Measurements from ENCODE around the gene VSTM2L.
"Not testable (repeated sequence)": the region's sequence is repeated elsewhere in the genome, so short reads cannot be mapped to it uniquely, and the experiment has no call there.

VSTM2L gene

DNA sequence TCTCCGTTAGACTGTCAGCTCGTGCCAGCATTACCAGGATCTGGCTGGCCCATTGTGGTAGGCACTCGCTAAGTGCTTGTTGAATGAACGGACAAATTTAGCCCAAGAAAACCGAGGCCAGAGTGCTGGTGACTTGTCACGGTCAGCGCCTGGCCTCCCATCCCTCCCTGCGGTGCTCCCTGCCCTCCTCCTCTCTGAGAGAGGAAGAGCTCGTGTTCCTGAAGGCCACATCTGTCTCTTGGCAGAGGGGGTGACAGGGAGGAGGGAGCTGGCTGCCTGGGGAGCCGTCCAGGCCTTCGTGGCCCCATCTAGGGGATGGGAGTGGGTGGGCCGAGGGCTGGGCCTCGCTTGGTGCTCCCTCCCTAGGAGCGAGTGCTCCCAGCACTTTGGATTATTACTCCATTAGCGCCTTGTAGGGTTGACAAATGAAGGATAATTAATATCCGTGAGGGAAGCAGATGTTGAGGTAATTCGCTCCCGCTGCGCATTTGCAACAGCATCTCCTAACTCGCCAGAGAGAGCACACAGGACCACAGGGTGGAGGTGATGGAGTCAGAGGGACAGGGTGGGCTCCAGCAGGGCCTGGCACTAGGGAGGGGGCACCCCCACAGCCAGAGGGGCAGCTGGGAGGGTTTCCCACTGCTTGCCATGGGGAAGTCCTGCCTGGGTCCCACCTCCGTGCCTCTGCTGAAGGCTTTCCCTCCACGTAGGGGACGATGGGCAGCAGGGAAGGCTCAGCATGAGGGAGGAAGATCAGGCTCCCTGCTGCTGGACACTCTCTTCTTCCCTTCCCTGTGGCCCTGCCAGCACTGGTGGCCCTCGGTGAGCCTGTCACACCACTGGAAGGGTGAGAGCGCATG, 37.0 kb downstream of the VSTM2L start:
- DNase-seq: no peak

DNA sequence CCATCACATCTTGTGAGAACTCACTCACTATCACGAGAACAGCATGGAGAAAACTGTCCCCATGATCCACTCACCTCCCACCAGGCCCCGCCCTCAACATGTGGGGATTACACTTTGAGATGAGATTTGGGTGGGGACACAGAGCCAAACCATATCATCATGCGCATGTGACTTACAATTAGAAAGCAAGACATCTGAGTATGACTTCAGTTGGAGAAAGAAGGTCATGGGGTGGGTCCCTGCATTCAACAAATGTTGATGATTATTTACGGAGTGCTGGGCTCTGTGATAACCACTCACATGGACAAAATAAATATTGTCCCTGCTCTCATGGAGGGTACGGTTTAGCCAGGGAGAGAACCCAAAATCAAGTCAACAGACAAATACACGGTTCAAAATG, 37.9 kb downstream of the VSTM2L start:
- DNase-seq: no peak

DNA sequence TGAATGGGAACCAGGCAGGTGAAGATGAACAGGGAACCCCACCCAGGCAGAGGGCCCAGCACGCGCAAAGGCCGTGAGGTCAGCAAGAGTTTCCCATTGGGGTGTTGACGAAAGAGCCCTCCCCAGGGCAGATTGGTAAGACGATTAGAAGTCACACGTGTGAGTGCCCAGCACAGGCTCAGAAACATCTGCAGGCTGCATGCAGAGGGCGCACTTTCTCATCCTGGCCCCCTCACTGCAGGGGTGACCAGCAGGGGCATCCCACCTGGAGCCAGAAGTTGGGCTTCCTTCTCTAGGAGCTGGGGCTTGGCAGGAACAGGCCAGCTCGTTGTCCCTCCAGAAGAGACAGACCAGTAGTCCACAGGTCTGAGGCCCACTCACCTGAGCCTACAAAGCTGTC, 38.4 kb downstream of the VSTM2L start:
- no peak for DNase-seq

DNA sequence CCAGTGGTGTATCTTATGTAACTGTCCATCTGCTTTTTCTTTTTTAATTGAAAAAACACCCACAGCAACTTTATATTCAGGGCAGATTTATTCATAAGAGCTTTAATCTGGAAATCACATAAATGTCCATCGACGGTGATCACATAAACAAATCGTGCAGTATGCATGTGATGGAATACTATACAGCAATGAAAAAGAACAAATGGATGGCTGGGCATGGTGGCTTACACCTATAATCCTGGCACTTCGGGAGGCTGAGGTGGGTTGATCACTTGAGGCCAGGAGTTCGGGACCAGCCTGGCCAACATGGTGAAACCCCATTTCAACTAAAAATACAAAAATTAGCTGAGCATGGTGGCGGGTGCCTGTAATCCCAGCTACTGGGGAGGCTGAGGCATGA, 39.1 kb downstream of the VSTM2L start:
- no peak for DNase-seq

DNA sequence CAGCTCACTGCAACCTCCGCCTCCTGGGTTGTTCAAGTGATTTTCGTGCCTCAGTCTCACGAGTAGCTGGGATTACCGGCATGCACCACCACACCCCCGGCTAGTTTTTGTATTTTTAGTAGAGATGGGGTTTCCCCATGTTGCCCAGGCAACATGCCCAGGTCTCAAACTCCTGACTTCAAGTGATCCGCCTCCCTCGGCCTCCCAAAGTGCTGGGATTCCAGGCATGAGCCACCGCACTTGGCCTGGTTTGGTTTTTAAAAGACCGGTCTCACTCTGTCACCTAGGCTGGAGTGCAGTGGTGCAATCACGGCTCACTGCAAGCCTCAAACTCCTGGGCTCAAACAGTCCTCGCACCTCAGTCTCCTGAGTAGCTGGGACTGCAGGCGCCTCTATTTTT, 40.1 kb downstream of the VSTM2L start:
- DNase-seq: no peak

DNA sequence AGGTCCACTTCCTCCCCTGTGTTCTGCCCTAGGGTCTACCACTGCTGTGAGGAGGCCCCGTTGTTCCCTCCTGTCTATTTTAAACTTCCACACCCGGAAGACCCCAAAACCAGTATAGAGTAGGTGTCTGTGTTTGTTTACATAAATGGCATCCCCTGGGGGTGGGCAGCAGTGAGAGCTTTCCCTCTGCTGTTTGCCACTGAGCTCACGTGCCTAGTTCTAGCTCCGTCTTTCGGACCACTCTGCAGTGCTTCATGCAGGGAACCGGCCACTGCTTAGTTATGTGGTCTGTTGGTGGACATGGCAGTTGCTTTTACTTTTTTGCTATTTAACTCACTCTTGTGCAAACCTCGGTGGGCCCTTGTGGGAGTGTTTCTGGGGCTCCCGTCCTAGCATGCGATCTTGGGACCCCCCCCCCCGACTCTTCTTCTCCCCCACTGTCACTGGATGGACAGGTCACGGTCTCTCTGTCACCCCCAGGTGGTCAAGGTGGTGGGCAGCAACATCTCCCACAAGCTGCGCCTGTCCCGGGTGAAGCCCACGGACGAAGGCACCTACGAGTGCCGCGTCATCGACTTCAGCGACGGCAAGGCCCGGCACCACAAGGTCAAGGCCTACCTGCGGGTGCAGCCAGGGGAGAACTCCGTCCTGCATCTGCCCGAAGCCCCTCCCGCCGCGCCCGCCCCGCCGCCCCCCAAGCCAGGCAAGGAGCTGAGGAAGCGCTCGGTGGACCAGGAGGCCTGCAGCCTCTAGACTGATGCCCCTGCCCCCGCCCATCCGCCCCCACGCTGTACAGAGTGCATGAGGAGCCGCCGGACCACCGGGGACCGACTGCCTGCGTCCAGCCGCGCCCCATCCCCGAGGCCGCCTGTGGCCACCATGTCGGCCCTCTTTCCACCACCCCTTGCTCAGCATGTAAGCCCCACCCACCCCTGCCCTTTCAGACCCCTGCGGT, 40.9 kb downstream of the VSTM2L start:
- DNase-seq: no peak

DNA sequence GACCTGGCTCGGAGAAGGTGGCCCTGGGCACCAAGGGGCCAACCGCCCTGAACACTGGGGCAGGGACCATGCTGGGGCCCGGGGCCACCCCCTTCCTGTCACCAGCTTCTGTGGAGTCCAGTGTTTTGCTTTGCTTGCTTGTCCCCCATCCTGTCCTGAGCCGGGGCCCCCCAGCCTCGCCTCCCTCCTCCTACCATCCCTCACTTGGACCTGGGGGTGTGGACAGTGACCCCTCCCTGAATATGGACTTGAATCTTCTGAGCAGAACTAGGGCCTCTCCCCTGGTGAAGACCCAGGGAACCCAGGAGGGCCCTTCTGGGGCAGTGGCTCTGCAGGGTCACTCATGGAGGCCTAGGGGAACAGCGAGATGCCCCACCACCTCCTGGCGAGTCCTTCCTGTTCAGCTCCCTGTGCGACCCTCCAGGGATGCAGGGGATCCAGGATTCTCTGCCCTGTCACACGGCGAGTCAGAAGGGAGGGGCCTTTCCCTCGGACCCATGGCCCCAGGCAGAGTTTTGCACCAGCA, 41.6 kb downstream of the VSTM2L start:
- DNase-seq: no peak

DNA sequence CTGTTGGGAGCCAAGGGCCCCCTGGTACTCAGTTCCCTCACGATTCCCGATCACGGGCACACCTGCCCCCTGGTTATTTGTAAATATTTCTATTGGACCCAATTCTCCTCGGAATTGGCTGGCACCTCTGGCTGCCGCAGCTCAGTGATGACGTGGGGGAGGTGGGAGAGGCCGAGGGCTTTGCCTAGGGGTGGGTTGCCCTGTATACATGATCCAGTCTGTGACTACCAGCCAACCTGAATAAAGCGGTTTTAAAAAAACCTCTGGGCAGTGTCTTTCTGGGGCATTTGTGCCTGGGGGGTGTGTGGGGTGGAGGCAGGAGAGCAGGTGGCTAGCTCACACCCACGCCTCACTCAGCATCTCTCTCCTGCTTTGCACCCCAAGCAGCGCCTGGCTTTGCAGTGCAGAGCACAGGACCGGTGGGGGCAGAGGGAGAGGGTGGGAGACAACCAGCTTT, 42.2 kb downstream of the VSTM2L start:
- DNase-seq: no peak

DNA sequence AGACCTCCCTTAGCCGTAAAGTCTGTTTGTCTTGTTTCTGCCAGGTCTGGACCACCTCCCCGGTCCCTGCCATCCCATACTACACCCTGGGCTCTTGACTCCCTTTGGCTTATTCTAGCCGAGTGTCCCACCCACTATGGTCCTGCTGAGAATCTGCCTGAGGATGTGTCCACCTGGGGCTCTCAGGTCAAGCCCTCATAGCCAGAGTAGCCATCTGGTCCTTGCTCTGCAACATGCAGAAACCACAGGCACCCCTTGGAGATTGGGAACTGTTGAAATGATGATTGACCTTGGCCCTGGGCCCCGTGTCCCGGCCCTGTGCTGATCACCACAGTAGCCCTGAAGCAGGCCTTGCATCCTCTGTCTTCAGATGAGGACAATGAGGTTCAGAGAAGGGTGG, 44.0 kb downstream of the VSTM2L start:
- no peak for DNase-seq

DNA sequence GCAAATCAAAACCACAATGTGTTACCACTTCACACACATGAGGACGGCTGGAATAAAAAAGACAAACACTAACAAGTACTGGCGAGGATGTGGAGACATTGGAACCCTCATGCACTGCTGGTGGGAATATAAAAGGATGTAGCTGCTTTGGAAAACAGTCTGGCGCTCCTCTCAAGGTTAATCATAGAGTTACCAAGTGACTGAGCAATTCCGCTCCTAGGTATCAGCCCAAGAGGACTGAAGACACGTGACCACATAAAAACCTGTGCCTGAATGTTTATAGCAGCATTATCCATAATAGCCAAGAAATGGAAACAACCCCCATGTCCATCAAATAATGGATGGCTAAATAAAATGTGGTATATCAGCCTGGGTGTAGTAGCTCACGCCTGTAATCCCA, 45.0 kb downstream of the VSTM2L start:
- no peak for DNase-seq

DNA sequence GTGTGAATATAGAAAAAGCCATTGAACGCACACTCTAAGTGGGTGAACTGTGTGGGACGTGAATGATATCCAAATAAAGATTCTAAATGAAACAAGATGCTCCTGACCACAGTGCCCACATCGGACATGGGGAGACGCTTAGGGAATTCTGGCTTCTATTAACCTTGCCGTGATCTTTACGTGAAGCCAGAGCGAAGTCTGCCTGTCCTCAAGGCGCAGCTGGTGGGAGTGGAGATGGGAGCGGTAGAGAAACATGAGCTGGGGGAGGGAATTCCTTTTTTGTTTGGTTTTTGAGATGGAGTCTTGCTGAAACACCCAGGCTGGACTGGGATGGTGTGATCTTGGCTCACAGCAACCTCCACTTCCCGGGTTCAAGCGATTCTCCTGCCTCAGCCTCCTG, 46.0 kb downstream of the VSTM2L start:
- DNase-seq: no peak

DNA sequence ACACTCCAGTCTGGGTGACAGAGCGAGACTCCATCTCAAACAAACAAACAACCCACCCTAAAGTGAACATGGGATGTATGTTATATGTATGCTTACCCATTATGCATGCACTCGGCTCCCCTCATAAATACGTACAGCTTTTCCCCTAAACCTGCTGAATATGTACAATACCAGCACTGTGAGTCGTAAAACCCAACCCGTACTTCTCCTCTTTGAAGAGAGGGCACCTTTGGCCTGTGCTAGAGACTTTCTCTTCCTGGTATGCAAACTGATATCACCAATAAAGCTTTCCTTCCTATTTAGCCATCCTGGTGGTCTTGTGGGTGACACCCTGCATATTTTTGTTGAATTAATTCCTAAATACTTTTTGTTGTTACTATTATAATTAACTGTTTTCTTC, 51.3 kb downstream of the VSTM2L start:
- DNase-seq: no peak

DNA sequence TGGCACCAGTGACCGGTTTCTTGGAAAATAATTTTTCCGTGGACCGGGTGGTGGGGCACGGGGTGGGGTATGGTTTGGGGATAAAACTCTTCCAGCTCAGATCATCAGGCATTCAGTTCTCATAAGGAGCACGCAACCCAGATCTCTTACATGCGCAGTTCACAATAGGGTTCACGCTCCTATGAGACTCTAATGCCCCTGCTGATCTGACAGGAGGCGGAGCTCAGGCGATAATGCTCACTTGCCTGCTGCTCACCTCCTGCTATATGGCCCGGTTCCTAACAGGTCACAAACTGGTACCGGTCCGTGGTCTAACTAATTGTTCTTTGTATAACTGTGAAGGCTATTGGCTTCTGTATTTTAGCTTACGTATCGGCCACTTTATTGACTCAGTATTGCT, 51.7 kb downstream of the VSTM2L start:
- no peak for DNase-seq

DNA sequence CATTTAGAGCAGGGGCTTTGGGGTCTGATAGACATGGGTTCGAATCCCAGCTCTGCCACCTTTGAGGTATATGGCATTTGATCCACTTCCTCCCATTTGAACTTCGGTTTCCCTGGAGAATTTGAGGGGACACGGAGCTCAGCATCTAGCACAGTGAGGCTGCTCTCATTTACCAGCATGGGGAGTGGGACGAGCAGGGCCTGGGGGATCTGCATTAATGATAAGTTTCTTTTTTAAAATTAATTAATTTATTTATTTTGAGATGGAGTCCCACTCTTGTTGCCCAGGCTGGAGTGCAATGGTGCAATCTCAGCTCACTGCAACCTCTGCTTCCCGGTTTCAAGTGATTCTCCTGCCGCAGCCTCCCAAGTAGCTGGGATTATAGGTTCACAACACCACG, 52.6 kb downstream of the VSTM2L start:
- DNase-seq: no peak

DNA sequence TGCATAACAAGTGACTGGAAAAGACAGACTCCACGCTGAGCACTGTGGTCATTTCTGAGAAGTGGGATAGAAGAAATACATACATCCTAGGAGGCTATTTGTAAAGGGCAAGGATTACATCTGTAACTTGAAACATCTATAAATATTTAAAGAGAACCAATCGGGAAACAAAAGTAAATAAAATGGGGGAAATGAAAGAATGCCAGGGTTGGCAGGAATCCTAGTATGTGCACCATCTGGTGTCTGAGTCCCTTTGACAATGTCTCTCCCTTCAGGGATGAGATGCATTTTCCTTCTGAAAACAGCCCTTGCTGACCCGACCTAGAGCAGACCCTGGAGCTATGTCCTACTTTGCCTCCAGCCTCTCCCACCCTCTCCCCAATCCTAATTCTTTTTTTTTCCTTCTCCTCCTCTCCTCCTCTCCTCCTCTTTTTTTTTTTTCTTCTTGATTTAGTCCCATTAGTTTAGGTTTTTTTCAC, 53.2 kb downstream of the VSTM2L start:
- DNase-seq: no peak

DNA sequence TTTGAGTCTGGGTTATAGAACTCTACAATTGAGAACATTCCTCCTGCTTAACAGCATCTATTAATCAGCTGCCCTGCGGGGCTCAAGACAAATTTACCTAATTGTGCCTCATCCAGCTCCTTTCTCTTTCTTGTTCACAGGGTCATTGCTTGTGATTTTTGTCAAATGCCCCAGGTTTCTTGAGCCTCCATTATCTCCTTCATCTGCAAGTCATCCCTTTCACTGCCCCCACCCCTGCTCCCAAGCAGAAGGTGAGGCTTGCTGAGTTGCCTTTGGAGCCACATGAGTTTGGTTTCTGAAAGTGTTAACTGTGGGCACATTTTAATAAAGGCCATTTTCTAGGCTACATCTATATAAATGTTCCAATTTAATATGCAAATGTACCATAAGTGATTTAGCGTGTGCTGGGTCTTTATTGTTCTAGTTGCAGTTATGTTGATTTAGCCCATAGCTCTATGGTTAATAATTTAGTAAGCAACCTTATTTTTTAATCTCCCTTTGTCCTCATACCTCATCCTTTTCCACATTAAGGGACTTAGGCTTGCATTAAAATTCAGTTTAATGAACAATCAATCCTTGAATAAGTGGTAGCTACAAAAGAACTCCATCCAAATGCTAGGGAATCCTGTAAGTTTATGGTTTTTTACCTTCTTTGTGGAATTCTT, 56.1 kb downstream of the VSTM2L start:
- DNase-seq: no peak

DNA sequence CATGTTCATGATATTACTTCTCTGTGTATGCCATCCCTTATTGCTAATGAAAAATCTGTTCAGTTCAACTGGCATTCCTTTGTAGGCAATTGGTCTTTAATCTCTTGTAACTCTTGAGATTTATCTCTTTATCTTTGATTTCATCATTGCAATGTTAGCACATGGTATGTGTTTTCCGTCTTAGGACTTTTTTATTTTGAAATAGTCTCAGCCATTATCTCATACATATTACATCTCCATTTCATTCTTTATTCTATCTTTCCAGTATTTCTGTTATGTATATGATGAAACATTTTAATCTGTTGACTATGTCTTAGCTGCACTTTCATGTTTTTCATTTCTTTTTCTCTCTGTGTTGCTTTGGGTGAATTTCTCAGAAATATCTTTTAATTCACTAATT, 58.1 kb downstream of the VSTM2L start:
- DNase-seq: no peak

DNA sequence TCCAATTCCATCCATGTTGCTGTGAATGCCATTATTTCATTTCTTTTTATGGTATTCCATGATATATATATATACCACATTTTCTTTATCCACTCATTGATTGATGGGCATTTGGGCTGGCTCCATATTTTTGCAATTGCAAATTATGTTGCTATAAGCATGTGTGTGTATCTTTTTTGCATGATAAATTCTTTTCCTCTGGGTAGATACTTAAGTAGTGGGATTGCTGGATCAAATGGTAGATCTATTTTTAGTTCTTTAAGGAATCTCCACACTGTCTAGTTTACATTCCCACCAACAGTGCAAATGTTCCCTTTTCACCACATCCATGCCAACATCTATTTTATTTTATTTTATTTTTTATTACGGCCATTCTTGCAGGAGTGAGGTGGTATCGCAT, 60.6 kb downstream of the VSTM2L start:
- not testable (repeated sequence) for DNase-seq

DNA sequence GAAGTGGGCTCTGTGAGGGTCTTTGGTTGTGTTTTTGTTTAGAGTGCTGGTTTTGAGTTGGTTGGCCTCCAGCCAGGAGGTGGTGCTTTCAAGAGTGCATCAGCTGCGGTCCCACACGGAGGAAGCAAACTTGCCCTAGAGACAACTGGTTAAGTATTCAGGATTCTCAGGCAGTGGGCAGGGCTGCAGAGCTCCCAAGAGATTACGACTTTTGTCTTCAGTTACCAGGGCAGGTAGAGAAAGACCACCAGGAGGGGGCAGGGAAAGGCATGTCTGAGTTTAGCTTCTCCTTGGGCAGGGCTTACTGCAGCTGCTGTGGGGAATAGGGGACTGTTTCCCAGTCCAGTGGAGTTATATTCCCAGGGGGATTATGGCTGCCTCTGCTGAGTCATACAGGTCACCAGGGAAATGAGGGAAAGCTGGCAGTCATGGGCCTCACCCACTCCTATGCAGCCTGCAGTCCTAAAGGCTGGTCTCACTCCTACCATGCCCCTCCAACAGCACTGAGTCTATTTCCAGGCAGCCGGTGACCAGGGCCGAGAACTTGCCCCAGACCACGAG, 66.0 kb downstream of the VSTM2L start:
- DNase-seq: no peak

DNA sequence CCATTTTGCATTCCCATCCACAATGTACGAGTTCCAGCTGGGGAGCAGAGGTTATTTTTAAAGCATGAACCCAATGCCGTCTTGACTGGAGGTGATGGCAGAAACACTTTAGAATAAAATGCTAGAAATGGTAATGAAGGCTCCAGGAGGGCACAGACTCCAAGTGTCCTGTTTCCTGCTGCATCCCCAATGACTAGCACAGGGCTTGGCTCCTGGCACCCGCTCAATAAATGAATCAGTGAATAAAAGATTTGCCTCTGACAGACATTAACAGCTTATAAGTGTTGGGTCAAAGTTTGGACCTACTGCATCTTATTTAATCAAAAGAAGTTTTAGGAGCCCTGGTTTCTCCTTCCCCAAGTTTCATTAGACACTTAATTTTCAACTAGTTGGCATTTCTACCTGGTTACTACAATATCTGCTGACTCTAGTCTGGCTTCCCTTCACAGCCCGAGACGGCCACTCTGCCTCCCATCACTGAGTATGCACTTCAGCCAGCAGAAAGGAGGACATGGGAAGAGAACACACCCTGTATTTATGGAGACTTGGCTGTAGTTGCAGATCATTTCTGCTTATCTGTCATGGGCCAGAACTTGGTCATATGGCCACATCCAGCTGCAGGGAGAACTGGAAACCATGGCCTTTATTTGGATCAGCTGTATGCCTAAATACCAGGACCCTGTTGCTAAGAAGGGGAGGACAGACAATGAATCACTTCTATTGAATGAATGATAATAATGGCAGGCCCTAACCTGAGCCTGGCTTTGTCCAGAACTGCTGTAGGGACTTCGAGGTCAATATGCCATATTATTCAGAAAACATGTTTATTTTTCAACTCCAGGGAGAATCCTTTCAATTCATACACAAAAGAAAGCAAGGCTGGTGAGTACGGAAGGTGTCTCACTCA, 67.3 kb downstream of the VSTM2L start:
- DNase-seq: no peak

DNA sequence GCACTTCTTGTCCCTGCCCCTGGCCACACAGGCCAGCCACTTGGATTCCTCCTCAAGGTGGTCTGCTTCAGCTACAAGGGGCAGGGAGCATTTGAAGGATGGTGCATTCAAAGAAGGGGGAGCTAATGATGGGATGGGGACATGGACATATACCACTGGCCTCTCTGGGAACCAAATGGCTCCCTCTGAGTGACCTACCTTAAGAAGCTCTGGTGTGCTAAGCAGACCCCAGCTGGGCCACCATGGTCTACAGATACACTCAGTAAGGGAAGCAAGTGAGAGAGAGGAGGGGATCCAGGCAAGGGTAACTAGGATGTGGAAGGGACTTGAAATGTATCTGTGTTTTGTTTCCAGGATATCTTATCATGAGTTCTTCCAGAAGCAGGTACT, 67.9 kb downstream of the VSTM2L start:
- no peak for DNase-seq
